ENCODE data around the gene PLCD3.
A peak's percentile ranks its signal among the peaks of the same experiment; 100 is the strongest.

Gene PLCD3

DNA sequence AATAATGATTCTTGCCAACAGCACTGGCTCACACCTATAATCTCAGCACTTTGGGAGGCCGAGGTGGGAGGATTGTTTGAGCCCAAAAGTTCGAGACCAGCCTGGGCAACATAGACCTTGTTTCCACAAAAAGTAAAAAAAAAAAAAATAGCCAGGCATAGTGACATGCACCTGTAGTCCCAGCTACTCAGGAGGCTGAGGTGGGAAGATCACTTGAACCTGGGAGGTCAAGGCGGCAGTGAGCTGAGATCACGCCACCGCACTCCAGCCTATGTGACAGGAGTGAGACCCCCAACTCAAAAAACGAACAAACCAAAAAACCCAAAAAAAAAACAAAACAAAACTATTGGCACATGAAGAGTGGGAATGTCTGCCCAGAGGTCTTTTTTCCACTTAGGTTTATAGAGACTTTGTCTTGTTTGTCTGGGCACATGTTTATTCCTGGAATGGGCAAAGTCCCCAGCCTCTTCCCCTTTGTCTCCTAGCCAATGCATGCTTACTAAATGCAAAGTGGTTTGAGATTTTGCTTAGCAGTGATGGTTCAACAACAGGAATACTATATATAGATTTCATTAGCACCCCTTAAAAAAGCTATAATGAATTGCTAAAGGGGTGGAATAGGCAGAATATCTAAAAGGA lies 45.3 kb downstream of the PLCD3 start:
- FAIRE-seq, result no peak
- no peak for DNase-seq (ENCODE audit: insufficient read length, low spot score)

DNA sequence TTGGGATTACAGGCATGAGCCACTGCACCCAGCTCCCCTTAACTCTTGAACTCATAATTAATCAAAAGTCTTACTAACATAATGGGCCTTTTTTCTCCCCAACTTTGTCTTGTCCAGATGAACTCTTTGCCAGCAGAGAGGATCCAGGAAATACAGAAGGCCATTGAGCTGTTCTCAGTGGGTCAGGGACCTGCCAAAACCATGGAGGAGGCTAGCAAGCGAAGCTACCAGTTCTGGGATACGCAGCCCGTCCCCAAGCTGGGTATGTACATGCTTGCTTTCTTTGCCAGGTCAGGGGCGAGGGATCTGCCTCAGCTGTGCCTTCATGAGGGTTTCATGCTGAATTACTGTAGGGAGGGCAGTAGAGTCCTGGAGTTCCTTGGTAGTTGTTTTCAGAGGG lies 45.9 kb downstream of the PLCD3 start:
- FAIRE-seq (no peak), DNase-seq (ENCODE audit: insufficient read length, low spot score) (no peak)

DNA sequence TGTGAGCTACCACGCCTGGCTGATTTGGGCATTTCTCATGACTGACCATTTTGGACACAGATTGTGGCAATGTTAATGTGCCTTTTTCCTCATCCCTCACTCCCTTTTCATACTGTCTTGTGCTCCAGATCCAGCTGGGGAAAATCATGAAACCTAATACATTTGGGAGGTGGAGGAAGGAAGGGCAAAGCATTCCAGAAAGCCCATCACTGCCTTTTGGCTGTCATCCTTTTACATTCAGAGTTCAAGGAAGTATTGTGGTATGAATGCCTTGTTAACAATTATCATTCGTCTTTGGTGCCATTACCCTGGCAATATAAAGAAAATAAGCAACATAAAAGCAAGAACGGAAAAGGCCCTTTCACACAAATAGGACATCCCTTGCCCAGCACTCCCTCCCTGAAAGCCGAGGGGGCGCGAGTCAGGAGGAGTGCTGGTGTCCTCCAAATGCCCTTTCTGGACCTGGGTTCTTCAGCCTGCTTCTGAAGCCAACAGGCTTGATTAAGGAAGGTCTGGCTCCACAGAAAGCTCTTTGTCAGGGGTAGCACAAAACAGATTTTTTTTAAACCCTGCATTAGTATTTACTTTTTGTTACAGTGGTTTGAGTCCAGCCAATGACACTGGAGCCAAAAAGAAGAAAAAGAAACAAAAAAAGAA lies 51.1 kb downstream of the PLCD3 start:
- no peak for FAIRE-seq
- no peak for DNase-seq (ENCODE audit: insufficient read length, low spot score)

DNA sequence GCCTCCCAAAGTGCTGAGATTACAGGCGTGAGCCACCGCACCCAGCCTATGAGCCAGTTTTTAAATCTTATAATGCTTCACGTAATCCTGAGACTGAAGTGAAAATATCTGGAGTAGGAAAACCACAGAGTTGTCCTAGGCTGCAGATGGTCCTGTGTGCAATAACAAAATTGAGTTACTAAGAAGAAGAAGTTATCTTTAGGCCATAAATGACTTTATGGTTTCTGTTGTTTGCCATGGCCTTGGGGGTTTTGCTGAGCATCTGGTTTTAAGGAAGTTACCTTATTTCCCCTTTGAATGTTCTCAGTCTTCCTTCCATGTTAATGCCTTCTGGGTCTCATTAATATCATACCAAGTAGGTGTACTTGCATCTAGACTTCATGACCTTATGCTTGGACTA lies 54.7 kb downstream of the PLCD3 start:
- DNase-seq (ENCODE audit: insufficient read length, low spot score), result no peak
- FAIRE-seq, result no peak

DNA sequence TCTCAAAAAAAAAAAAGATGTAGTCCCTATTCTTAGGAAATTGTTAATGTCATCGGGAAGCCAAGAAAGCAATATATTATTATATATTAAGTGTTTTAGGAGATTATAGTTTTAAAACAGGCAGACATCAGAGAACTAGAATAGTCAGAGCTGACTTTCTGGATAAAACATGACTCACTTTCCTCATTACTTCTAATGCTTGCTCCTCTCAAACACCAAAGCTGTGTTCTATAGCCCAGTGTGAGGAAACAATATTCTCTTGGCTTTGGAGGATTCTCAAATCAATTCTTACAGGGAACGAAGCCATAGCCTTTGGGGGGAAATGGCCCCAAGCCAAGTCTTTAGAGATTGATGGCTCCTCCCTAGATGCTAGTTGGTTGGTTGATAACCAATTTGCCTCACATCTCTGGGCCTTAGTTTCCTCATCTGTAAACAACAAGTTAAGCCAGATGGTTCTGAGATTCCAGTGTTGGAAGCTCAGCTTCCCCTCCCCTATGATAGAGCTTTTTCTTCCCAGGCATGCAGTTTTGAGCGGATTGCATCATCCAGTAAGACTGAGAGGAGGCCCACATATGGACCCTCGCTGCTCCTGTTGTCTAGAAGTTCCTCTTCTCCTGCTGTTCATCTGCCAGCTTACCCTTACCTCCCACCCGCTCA lies 58.8 kb downstream of the PLCD3 start:
- FAIRE-seq (no peak), DNase-seq (ENCODE audit: insufficient read length, low spot score) (no peak)

DNA sequence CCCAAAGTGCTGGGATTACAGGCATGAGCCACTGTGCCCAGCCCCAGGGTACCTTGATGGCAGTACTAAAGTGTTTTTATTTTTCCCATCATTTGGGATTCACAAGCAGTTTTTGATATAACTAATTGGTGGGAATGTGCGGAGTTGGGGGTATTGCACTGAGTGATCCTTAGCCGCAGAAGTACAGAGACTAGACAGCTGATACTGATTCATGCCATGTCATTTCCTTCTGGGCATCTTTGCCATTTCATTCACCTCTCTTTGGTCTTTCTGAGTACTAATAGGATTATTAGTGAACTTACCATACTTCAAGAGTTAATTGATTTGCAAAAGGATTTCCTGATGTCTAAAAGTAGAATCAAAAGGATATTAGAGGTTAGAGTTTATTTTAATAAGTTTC lies 61.5 kb downstream of the PLCD3 start:
- DNase-seq (ENCODE audit: insufficient read length, low spot score) (no peak), FAIRE-seq (no peak)

DNA sequence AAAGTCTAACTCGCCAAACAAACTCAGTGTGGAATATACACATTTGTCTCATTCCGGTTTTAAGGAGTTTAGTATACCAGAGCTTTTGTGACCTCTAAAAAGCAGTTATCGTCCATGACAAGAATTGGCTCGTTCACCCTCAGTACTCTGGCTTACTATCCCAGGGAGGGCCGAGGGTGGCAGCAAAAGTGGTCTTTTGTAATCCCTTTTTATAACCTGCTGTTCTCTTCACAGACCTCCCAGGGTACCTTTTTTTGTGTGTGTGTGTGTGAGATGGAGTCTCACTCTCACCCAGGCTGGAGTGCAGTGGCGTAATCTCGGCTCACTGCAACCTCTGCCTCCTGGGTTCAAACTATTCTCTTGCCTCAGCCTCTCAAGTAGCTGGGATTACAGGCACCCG lies 62.3 kb downstream of the PLCD3 start:
- FAIRE-seq (no peak), DNase-seq (ENCODE audit: insufficient read length, low spot score) (no peak)

DNA sequence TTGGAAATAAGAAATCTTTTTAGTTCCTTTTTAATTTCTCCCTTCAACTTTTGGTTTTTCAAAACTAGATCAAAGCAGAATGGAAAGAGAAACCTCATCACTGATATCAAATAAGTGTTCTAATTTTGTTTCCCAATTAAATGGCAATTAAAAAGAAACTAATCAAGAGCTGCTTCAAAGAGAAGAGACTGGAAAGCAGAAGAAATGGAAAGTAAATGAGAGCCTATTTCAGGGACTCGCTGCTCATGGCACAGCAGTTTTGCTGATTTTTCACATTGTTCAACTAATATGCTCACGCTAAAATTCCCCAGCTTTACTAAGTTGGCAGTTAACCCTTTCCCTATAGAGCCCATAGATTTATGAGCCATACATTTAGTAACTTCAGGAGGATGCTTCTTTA lies 64.7 kb downstream of the PLCD3 start:
- FAIRE-seq, result no peak
- no peak for DNase-seq (ENCODE audit: insufficient read length, low spot score)

DNA sequence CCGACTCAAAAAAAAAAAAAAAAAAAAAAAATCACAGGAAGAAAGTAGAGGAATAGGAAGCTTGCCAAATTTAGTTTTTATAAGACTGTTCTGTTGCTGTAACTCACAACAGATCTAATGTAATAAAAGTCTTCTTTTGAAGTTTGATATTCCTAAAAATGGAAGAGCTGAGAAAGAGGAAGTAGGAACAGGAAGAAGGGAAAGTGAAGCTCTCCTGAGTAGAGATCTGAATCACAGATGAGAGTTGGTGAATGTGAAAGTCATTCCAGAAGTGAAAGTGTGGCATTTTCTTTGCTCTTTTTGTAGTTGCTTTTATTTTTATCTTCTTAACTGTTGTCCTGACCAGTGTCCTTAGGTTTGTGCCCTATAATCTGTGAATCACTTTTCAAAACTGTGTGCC lies 69.1 kb downstream of the PLCD3 start:
- no peak for DNase-seq (ENCODE audit: insufficient read length, low spot score)
- FAIRE-seq, result no peak

DNA sequence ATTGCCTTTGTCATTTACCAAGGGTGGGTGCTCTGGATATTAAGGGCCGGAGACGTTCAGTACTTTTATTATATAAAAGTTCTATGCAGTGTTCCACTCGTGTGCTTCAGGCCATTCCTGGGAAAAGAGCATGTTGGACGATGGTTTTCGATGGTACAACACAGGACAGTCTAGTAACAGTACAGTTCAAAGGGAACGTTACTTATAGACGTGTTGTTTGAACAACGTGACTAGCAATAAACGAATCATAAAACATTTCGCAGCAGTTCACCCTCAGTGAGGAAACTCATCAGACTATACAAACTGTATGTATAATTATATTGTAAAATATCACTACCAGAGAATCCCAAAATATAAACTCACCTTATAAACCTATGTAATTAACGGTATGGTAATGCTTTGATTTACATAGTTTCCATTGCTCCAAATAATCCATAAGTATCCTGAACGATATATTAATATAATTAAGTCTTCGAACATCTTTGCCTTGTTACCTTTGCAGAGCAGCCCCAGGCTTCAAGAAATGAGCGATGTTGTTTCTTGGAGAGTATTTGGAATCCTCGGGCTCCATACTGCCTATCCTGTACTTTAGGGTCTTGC lies 70.6 kb downstream of the PLCD3 start:
- FAIRE-seq, result no peak
- peak; percentile 100 for DNase-seq (ENCODE audit: insufficient read length, low spot score)

DNA sequence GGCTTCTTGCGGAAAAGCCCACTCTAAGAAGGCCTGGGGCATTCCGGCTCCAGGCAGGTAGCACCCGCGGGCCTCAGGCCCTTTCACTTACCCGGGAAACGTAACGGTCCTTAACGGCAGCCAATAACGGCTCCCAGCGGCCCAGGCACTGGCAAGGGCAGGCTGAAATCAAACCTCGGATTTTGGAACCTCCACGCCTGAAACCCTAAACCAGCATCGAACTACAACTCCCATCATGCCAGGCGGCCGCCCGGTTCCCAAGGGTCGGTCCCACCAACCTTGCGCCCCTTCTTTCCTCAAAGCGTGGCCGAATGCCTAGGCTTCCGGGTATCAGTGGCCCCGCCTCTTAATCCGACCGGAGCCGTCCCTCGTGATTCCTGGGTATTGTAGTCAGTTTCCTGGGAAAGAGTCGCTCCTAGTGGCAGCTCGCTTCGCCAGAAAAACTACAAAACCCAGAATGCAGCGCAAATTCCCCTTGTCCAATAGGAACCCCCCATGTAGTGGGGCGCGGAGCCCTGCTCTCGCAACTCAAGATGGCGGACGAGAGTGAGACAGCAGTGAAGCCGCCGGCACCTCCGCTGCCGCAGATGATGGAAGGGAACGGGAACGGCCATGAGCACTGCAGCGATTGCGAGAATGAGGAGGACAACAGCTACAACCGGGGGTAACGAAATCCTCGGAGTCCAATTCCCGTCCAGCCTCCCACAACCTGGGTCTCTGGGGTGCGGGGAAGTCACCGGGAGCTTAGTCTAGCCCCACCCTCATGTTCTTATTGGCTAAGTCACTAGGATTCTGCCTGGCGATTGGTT lies 71.3 kb downstream of the PLCD3 start, which contains the start of gene NMT1:
TSS of gene NMT1 (plus strand) at position 521 of the 809 bp plus-strand sequence. CDS start at position 534, 13 bp downstream.
- peak; percentile 99 for DNase-seq (ENCODE audit: insufficient read length, low spot score)
- peak; percentile 89 for FAIRE-seq

DNA sequence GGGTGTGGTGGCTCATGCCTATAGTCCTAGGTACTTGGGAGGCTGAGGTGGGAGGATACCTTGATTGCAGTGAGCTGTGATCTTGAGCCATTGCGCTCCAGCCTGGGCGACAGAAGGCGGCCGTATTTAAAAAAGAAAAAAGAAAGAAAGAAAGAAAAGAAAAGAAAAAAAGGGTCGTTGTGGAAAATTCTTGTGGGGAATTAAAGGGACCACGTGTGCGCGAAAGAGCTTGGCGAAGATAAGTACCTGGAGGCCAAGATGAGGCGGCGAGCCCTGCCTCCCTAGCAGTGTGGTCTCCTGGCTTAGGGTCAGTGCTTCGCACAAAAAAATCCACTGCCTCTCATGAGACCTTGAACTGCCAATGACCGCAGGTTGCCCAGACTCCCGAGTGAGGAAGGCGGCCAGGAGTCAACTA lies 71.9 kb downstream of the PLCD3 start:
- no peak for FAIRE-seq
- no peak for DNase-seq (ENCODE audit: insufficient read length, low spot score)

Measured in HTR-8/SVneo (cell line).